Measurements from ENCODE around the gene PCDH19. TPM values are rescaled to one million over a fixed set of nuclear protein-coding genes. Genes with fewer than 3 reads are reported as not detected.

PCDH19 gene
- total and polyA plus RNA-seq, 2 of the 13 experiments (the other 11 are each of a cell fraction or from before 2014, with no cell fraction given), result 0.02 to 0.09 TPM

DNA sequence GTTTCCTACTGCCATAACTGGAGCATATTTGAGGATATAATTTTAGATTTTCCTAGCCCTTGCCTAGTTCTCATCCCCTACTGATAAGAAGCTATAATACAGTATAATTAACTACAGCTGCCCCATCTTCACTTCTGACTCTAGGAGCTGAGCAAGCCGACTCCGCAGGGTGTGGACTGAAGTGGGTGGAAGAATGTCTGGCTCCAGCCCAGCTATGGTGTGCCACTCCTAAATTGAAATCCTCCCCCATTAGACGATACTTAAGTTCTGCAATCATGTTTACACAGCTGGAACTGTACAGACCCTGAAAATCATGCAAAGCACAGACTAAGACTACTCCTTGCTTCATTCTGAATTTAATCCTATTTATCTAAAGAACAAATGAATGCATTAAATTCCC is 93.1 kb downstream of the PCDH19 start:
- Histone ChIP-seq H3K9ac (ENCODE audit: insufficient read depth, low read depth, low read length) (no peak overlapping the region), H2AFZ (ENCODE audit: low read length) (no peak overlapping the region), H3K9me3 (ENCODE audit: low read length) (no peaks in the 10 kb centered on the region), H3K36me3 (replicated peaks in 1 of 2; ENCODE audit: control insufficient read depth in 1 of 2, insufficient read depth in 2 of 2, low read length in 2 of 2) (no peaks in the 10 kb centered on the region), H3K79me2 (ENCODE audit: insufficient read depth, low read length) (no peaks in the 10 kb centered on the region), H4K20me1 (ENCODE audit: insufficient read depth, low read length) (no peaks in the 10 kb centered on the region), H3K27me3 (ENCODE audit: control insufficient read depth in 1 of 2, insufficient read depth in 2 of 2, low read length in 2 of 2) (no peaks in the 10 kb centered on the region), H3K4me1 (ENCODE audit: insufficient read depth, low read length) (no peaks in the 10 kb centered on the region), H3K4me2 (ENCODE audit: low read depth, low read length) (no peak overlapping the region), H3K27ac (ENCODE audit: extremely low read length, insufficient read depth, low read length) (no peak overlapping the region), H3K4me3 (replicated peaks in 1 of 3; ENCODE audit: insufficient read depth in 1 of 3, low read depth in 2 of 3, low read length in 3 of 3) (no peak overlapping the region)
- CTCF ChIA-PET (ENCODE audit: low intra/inter-chr PET ratio, low total read pairs), result no interaction called here
- TF ChIP-seq SAFB2 (CRISPR knock-in tag; IDR thresholded peaks at IDR 0.05; ENCODE audit: borderline replicate concordance, low read depth), result no peak
- TF ChIP-seq HOXA9 (CRISPR knock-in tag; IDR thresholded peaks at IDR 0.05; ENCODE audit: borderline replicate concordance), result no peak
- POLR2A ChIA-PET, result no interaction called here
- in situ Hi-C loops (cut with HindIII; ENCODE audit: extremely low pct_ligation_motif_present, low pct_unique_long_range_greater_than_20kb), result no loop called here
- ATAC-seq (no peak), FAIRE-seq (no peak), DNase-seq (ENCODE audit: low spot score) (no peak)
- WGBS (ENCODE audit: low lambda C conversion rate), result 48% methylated on average over 3 of the region's 3 CpGs
- intact Hi-C loops (cut with micrococcal nuclease; ENCODE audit: unreplicated experiment), result no loop called here
- no TSS peak for BruUV-seq (replicated peaks)

DNA sequence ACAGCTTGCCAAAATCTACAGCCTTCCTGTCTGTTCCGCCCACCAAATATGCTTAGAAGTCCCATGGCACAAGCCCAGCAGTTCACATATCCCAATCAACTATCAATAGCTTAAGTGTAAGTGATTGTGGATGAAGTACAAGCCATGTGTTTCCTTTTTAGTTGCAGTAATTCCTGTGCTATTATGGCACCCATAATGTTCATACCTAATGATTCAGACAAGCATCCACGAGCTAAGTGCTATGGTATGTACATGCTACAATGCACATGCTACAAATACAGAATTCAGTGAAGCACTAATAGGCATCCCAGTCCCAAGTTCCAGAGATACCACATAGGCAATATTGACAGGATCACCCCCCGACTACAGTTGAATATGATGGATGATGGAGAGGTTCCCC is 94.5 kb downstream of the PCDH19 start:
- POLR2A ChIA-PET, result no interaction called here
- no peak for FAIRE-seq
- WGBS (ENCODE audit: low lambda C conversion rate), result 0% methylated on average over 1 of the region's 3 CpGs
- TF ChIP-seq ZNF274 (CRISPR knock-in tag; IDR thresholded peaks at IDR 0.05) (no peak), CC2D1A (CRISPR knock-in tag; IDR thresholded peaks at IDR 0.05) (no peak), GABPA (IDR thresholded peaks at IDR 0.05; ENCODE audit: low read depth, low read length) (no peak), GABPA (CRISPR knock-in tag; IDR thresholded peaks at IDR 0.05; ENCODE audit: low read depth) (no peak), CBX5 (CRISPR knock-in tag; IDR thresholded peaks at IDR 0.05; ENCODE audit: borderline replicate concordance) (no peak), ZNF747 (CRISPR knock-in tag; IDR thresholded peaks at IDR 0.05; ENCODE audit: borderline replicate concordance) (no peak), HDAC2 (CRISPR knock-in tag; IDR thresholded peaks at IDR 0.05) (no peak)
- TF ChIP-seq, protein P1, sequence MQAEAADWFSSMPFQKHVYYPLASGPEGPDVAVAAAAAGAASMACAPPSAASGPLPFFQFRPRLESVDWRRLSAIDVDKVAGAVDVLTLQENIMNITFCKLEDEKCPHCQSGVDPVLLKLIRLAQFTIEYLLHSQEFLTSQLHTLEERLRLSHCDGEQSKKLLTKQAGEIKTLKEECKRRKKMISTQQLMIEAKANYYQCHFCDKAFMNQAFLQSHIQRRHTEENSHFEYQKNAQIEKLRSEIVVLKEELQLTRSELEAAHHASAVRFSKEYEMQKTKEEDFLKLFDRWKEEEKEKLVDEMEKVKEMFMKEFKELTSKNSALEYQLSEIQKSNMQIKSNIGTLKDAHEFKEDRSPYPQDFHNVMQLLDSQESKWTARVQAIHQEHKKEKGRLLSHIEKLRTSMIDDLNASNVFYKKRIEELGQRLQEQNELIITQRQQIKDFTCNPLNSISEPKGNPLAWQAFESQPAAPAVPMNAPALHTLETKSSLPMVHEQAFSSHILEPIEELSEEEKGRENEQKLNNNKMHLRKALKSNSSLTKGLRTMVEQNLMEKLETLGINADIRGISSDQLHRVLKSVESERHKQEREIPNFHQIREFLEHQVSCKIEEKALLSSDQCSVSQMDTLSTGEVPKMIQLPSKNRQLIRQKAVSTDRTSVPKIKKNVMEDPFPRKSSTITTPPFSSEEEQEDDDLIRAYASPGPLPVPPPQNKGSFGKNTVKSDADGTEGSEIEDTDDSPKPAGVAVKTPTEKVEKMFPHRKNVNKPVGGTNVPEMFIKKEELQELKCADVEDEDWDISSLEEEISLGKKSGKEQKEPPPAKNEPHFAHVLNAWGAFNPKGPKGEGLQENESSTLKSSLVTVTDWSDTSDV (CRISPR knock-in tag; IDR thresholded peaks at IDR 0.05), result no peak
- TF ChIP-seq, protein P2, sequence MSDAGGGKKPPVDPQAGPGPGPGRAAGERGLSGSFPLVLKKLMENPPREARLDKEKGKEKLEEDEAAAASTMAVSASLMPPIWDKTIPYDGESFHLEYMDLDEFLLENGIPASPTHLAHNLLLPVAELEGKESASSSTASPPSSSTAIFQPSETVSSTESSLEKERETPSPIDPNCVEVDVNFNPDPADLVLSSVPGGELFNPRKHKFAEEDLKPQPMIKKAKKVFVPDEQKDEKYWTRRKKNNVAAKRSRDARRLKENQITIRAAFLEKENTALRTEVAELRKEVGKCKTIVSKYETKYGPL (CRISPR knock-in tag; IDR thresholded peaks at IDR 0.05), result no peak
- TF ChIP-seq, protein P3, sequence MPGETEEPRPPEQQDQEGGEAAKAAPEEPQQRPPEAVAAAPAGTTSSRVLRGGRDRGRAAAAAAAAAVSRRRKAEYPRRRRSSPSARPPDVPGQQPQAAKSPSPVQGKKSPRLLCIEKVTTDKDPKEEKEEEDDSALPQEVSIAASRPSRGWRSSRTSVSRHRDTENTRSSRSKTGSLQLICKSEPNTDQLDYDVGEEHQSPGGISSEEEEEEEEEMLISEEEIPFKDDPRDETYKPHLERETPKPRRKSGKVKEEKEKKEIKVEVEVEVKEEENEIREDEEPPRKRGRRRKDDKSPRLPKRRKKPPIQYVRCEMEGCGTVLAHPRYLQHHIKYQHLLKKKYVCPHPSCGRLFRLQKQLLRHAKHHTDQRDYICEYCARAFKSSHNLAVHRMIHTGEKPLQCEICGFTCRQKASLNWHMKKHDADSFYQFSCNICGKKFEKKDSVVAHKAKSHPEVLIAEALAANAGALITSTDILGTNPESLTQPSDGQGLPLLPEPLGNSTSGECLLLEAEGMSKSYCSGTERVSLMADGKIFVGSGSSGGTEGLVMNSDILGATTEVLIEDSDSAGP (CRISPR knock-in tag; IDR thresholded peaks at IDR 0.05; ENCODE audit: borderline replicate concordance), result no peak
- TF ChIP-seq, protein P4, sequence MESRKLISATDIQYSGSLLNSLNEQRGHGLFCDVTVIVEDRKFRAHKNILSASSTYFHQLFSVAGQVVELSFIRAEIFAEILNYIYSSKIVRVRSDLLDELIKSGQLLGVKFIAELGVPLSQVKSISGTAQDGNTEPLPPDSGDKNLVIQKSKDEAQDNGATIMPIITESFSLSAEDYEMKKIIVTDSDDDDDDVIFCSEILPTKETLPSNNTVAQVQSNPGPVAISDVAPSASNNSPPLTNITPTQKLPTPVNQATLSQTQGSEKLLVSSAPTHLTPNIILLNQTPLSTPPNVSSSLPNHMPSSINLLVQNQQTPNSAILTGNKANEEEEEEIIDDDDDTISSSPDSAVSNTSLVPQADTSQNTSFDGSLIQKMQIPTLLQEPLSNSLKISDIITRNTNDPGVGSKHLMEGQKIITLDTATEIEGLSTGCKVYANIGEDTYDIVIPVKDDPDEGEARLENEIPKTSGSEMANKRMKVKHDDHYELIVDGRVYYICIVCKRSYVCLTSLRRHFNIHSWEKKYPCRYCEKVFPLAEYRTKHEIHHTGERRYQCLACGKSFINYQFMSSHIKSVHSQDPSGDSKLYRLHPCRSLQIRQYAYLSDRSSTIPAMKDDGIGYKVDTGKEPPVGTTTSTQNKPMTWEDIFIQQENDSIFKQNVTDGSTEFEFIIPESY (CRISPR knock-in tag; IDR thresholded peaks at IDR 0.05), result no peak

More for the DNA sequence above, 94.5 kb downstream of the PCDH19 start:
- no TSS peak for BruUV-seq (replicated peaks)
- Histone ChIP-seq H3K27me3 (ENCODE audit: control insufficient read depth in 1 of 2, insufficient read depth in 2 of 2, low read length in 2 of 2) (no peaks in the 10 kb centered on the region), H3K4me3 (replicated peaks in 1 of 3; ENCODE audit: insufficient read depth in 1 of 3, low read depth in 2 of 3, low read length in 3 of 3) (no peak overlapping the region), H2AFZ (ENCODE audit: low read length) (no peak overlapping the region), H3K27ac (ENCODE audit: extremely low read length, insufficient read depth, low read length) (no peak overlapping the region), H3K36me3 (replicated peaks in 1 of 2; ENCODE audit: control insufficient read depth in 1 of 2, insufficient read depth in 2 of 2, low read length in 2 of 2) (no peaks in the 10 kb centered on the region), H3K4me1 (ENCODE audit: insufficient read depth, low read length) (no peaks in the 10 kb centered on the region), H3K4me2 (ENCODE audit: low read depth, low read length) (no peak overlapping the region), H4K20me1 (ENCODE audit: insufficient read depth, low read length) (no peaks in the 10 kb centered on the region), H3K9ac (ENCODE audit: insufficient read depth, low read depth, low read length) (no peak overlapping the region), H3K9me3 (ENCODE audit: low read length) (no peaks in the 10 kb centered on the region), H3K79me2 (ENCODE audit: insufficient read depth, low read length) (no peaks in the 10 kb centered on the region)
- DNase-seq (ENCODE audit: low spot score) (no peak), ATAC-seq (no peak)
- in situ Hi-C loops (cut with HindIII; ENCODE audit: extremely low pct_ligation_motif_present, low pct_unique_long_range_greater_than_20kb), result no loop called here
- CTCF ChIA-PET (ENCODE audit: low intra/inter-chr PET ratio, low total read pairs), result no interaction called here
- intact Hi-C loops (cut with micrococcal nuclease; ENCODE audit: unreplicated experiment), result no loop called here
